HT1080 (cell line): ENCODE measurements around the gene DYNLT5. TPM values are rescaled to one million over a fixed set of nuclear protein-coding genes. Genes with fewer than 3 reads are reported as not detected.
"Not testable (repeated sequence)": the region's sequence is repeated elsewhere in the genome, so short reads cannot be mapped to it uniquely, and the experiment has no call there.

Source experiments
- DNase-seq: peaks from one replicate; pipeline ENCODE4 v3.0.0-alpha.2; 2015; ENCODE audit warnings: low read depth
- total RNA-seq: library from RNA; depleted of rRNA; stranded (reverse); fragments of >200 nt; shearing (Covaris generic); gene quantifications from 2 replicates; pipeline ENCODE4 v1.2.3, GENCODE V29; 2014; rRNA removed

Gene DYNLT5
- total RNA-seq, 1 experiment from 2014 or later = not detected

GRCh38 chr1:66787641-66788040, 35.4 kb downstream of the DYNLT5 start:
- DNase-seq = no peak

GRCh38 chr1:66788231-66788939, 36.1 kb downstream of the DYNLT5 start:
- DNase-seq = no peak

- no peak for DNase-seq
Measured at GRCh38 chr1:66791621-66792610, 39.7 kb downstream of the DYNLT5 start.

GRCh38 chr1:66795839-66796238, 43.6 kb downstream of the DYNLT5 start:
- DNase-seq = not testable (repeated sequence)

- DNase-seq = no peak
Measured at GRCh38 chr1:66809245-66809644, 57.0 kb downstream of the DYNLT5 start.

DNA sequence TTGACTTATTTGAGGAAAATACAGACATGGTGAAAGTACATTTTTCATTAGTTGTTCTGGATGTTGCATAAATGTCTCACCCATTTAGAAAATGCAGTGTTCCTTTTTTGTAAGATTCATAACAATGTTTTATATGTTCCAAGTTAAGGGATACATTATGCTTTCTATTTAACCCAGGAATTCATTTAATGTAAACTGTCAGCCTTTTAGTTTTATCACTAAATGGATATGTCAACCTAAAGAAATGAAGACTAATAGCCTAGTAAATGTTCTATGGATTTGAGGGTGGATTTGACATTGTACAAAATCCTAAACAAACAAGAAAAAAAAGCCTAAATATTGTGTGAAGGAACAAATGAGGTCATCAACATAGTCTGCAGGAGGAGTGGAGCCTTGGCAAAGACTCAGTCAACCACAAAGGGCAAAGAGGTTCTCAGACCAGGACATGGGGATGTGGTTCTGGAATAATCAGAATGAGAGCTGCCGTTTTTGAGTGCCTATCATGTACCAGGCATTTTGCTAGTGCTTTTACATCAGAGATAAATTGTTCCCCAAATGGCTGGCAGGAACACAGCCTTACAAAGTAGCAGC, 57.6 kb downstream of the DYNLT5 start:
- peak; percentile 29 for DNase-seq

GRCh38 chr1:66824771-66825170, 72.5 kb downstream of the DYNLT5 start:
- DNase-seq = no peak

Other genes starting within 250 kb of the DYNLT5 start
- gene SGIP1, start 218.3 kb upstream of the DYNLT5 start, total RNA-seq = 0.08 TPM in 1 of 2 replicates, not detected in the other
- gene INSL5, start 48.8 kb downstream of the DYNLT5 start, total RNA-seq = not detected in 2 replicates
- gene DNAI4, start 172.4 kb downstream of the DYNLT5 start, total RNA-seq = 0.30 and 0.31 TPM in 2 replicates
- gene MIER1, start 172.5 kb downstream of the DYNLT5 start, total RNA-seq = 12.0 and 17.7 TPM in 2 replicates